Stimulated activated CD4-positive, alpha-beta T cell treated with anti-CD3 and anti-CD28 coated beads, Interleukin-12 subunit alpha, Interleukin-12 subunit beta, amount 100 ng/mL, for 48 hours (primary cell): ENCODE measurements around the gene LIN28B.

Source experiments
- DNase-seq, 3 donors: peaks; one replicate each; pipeline ENCODE4 v3.0.0-alpha.2; 2020; ENCODE audit warnings: low read depth in 2 of 3, low spot score in 1 of 3

The LIN28B gene

GRCh38 chr6:105108631-105109262 lies 151.8 kb downstream of the LIN28B start:
- no peak for DNase-seq

GRCh38 chr6:105109955-105110895 lies 153.3 kb downstream of the LIN28B start:
- no peak for DNase-seq

- DNase-seq, result no peak
Observed at GRCh38 chr6:105111105-105111504, 154.2 kb downstream of the LIN28B start.

- no peak for DNase-seq
Observed at GRCh38 chr6:105111871-105112270, 155.0 kb downstream of the LIN28B start.

GRCh38 chr6:105112577-105112976 lies 155.7 kb downstream of the LIN28B start:
- DNase-seq, result no peak

GRCh38 chr6:105113422-105113821 lies 156.5 kb downstream of the LIN28B start:
- no peak for DNase-seq

- DNase-seq, result no peak
Observed at GRCh38 chr6:105116150-105116549, 159.2 kb downstream of the LIN28B start.

- DNase-seq, result no peak
Observed at GRCh38 chr6:105120570-105120969, 163.7 kb downstream of the LIN28B start.

GRCh38 chr6:105121981-105122380 lies 165.1 kb downstream of the LIN28B start:
- no peak for DNase-seq

- DNase-seq, result no peak
Observed at GRCh38 chr6:105122717-105123116, 165.8 kb downstream of the LIN28B start.
